GM18909 (cell line): ENCODE measurements around the gene HABP2.

ENCODE experiments used
- ATAC-seq: cut with Tn5 transposase; IDR thresholded peaks from one replicate; pipeline ENCODE4 v1.9.1; 2021; ENCODE audit warnings: mild to moderate bottlenecking; ENCODE audit not compliant: unreplicated experiment, poor library complexity

Gene HABP2

GRCh38 chr10:113552701-113553100 is at the start of gene HABP2:
Gene HABP2, plus strand, starts transcription at chr10:113553053. Its CDS starts 69 bp downstream, at chr10:113553122.
- ATAC-seq: no peak

GRCh38 chr10:113503930-113504329 is 48.9 kb upstream of the HABP2 start:
- ATAC-seq: no peak

GRCh38 chr10:113504423-113504822 is 48.4 kb upstream of the HABP2 start:
- ATAC-seq: no peak

GRCh38 chr10:113506476-113506875 is 46.4 kb upstream of the HABP2 start:
- ATAC-seq: no peak

GRCh38 chr10:113511419-113511818 is 41.4 kb upstream of the HABP2 start:
- no peak for ATAC-seq

- no peak for ATAC-seq
These were observed 37.7 kb upstream of the HABP2 start for GRCh38 chr10:113515161-113515560.

- no peak for ATAC-seq
These were observed 37.3 kb upstream of the HABP2 start for GRCh38 chr10:113515601-113516000.

- no peak for ATAC-seq
These were observed 36.8 kb upstream of the HABP2 start for GRCh38 chr10:113516061-113516460.

GRCh38 chr10:113517165-113517900 is 35.5 kb upstream of the HABP2 start:
- no peak for ATAC-seq

GRCh38 chr10:113517901-113518260 is 35.0 kb upstream of the HABP2 start:
- no peak for ATAC-seq

- ATAC-seq: no peak
These were observed 34.4 kb upstream of the HABP2 start for GRCh38 chr10:113518415-113518814.

- ATAC-seq: no peak
These were observed 33.8 kb upstream of the HABP2 start for GRCh38 chr10:113518816-113519591.

- no peak for ATAC-seq
These were observed 33.2 kb upstream of the HABP2 start for GRCh38 chr10:113519681-113520115.

- no peak for ATAC-seq
These were observed 32.6 kb upstream of the HABP2 start for GRCh38 chr10:113520261-113520660.

- peak; percentile 67 for ATAC-seq
These were observed 32.0 kb upstream of the HABP2 start for GRCh38 chr10:113520690-113521474.

GRCh38 chr10:113521475-113521795 is 31.4 kb upstream of the HABP2 start:
- ATAC-seq: no peak

- ATAC-seq: no peak
These were observed 30.4 kb upstream of the HABP2 start for GRCh38 chr10:113522460-113522859.

GRCh38 chr10:113523071-113523470 is 29.8 kb upstream of the HABP2 start:
- ATAC-seq: no peak

GRCh38 chr10:113523628-113524027 is 29.2 kb upstream of the HABP2 start:
- no peak for ATAC-seq

GRCh38 chr10:113524120-113524519 is 28.7 kb upstream of the HABP2 start:
- ATAC-seq: no peak
